Measurements from ENCODE around the gene AMN1.
"Not testable (repeated sequence)": the region's sequence is repeated elsewhere in the genome, so short reads cannot be mapped to it uniquely, and the experiment has no call there.

The AMN1 gene

GRCh38 chr12:31732926-31733548 lies 4.2 kb upstream of the AMN1 start:
- peak; percentile 3 for DNase-seq

- DNase-seq = not testable (repeated sequence)
Measured at GRCh38 chr12:31731203-31731602, 2.4 kb upstream of the AMN1 start.

- DNase-seq = no peak
Measured at GRCh38 chr12:31729705-31730104, 884 bp upstream of the AMN1 start.

DNA sequence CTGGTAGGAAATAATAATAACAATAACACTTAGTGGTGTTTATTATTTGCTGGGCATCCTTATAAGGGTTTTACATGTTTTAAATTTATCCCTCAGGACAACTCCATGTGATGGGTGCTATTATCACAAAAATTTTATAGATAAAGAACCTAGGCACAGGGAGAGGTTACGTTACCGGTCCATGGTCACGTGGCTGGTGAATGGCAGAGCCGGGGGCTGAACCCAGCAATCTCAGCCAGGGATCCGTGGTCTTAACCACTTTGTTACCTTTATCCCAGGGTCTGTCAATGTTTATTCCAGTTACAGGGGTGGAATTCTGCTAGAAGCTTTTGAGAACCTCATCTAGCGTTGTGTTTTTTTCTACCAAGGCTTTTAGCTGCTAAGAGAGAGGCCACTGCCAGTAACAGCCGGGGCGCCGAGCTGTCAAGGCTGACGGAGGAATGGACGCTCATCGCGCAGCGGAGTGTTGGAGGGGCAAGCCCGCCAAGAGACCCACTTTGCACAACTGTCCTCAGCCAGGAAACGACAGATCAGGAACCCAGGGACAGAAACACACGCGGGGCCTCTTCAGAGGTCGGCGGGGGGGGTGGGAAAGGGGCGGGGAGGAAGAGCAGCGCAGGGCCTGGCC lies 418 bp downstream of the AMN1 start:
- peak; percentile 23 for DNase-seq

DNA sequence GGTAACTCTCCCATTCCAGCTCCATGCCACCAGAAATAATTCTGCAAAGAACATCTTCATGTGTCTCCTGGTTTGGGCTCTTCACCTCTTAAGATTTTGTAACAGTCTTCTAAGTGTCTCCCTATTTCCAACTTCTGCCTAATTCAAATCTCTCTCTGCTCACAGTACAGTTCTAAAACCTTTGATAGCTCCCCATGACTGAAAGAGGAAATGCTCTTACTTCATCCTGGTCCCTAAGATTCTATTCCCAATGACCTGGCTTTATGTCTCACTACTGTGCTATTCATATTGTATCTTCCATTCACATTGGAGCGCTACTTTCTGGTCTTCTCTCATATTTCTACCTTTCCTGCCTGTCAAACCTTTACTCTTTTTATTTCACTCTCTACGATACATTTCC lies 1.6 kb downstream of the AMN1 start:
- no peak for DNase-seq

GRCh38 chr12:31726575-31726974 lies 2.2 kb downstream of the AMN1 start:
- no peak for DNase-seq

GRCh38 chr12:31724557-31724956 lies 4.3 kb downstream of the AMN1 start:
- DNase-seq = no peak

DNA sequence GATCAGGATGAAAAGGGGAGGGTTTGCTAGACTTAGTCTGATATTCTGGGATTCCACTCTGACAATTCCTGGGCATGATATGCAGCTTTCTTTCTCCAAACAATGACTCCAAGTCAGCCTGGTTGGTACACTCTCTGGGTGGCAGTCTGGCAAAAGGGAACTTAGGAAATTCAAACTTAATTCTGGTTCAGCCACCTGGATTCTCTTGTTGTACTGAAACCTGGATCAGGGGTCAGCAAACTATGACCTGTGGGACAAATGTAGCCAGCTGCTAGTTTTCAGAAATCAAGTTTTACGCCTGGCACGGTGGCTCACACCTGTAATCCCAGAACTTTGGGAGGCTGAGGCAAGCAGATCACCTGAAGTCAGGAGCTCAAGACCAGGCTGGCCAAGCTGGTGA lies 6.2 kb downstream of the AMN1 start:
- DNase-seq = no peak

GRCh38 chr12:31718542-31719198 lies 10.2 kb downstream of the AMN1 start:
- not testable (repeated sequence) for DNase-seq

DNA sequence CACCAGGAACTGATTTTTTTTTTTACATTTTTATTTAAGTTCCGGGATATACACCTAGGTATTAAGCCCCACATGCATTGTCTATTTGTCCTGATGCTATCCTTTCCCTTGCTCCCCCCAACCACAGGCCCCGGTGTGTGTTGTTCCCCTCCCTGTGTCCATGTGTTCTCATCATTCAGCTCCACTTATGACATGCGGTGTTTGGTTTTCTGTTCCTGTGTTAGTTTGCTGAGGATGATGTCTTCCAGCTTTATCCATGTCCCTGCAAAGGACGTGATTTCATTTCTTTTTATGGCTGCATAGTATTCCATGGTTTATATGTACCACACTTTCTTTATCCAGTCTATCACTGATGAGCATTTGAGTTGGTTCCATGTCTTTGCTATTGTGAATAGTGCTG lies 11.8 kb downstream of the AMN1 start:
- DNase-seq = not testable (repeated sequence)

DNA sequence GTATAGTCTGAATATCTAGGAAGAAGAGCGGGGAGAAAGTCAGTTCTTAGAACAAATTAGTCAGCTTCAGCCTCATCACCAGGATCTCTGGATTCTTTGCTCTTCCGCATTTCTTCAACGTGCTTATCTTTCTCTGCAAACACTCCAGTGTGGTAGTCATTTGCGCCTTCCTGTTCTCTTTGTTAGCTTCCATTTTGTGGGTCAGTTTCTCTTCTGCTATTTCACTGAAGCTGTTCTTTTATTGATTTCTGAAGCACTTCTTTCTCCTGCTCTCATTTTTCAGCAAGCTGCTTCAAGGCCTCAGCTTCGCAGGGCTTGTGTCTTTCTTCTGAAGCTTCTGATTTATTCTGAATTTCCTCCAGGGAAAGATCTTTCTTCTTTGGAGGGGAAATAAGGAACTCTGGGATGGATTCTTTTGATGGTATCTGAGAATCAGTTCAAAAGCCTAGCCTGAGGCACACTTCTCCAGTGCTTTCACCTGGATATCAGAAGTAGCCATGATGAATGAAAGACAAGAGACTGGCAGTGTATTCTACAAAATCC lies 13.5 kb downstream of the AMN1 start:
- DNase-seq = no peak

DNA sequence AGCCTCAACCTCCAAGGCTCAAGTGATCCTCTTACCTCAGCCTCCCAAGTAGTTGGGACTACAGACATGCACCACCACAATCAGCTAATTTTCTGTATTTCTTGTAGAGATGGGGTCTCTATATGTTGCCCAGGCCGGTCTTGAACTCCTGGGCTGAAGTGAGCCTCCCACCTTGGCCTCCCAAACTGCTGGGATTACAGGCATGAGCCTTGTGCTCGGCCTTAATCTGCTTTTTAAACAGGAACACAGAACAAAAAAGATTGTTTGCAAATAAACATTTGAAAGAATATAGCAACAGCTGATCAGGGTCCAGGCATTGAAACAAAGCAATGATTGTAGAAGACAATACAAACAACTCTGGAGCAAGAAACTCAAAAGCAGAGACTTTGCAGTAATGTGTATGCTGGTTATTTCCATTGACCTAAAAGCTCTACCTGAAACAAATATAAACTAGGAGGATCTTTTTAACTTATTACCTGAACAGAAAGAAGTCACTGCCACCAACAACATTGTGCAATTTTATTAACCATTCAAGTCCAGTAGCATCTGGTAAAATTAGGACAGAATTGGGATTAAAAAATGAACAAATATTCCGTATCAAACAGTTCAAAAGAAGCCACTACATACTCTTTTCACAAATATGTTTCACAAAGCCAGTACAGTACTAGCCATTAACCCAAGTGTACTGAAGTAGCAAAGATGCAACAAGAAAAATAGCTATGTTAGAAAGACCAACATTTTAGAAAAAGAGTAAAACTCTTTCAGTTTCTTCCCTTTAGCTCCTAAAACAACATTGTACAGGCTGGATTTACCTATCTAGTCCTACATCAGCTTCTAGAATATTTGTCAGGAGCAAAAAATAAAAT lies 14.2 kb downstream of the AMN1 start:
- no peak for DNase-seq

DNA sequence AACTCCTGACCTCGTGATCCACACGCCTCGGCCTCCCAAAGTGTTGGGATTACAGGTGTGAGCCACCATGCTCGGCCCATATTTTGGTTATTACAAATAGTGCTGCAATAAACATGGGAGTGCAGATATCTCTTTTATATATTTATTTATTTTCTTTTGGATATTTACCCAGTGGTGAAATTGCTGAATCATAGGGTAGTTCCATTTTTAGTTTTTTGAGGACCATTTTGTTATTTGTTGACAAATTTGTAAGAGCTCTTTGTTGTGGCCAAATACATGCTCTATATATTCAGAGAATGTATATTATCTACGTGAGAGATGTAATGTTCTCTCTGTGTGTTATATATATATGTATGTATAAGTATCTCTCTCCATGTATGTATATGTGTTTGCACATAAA lies 15.9 kb downstream of the AMN1 start:
- DNase-seq = no peak

DNA sequence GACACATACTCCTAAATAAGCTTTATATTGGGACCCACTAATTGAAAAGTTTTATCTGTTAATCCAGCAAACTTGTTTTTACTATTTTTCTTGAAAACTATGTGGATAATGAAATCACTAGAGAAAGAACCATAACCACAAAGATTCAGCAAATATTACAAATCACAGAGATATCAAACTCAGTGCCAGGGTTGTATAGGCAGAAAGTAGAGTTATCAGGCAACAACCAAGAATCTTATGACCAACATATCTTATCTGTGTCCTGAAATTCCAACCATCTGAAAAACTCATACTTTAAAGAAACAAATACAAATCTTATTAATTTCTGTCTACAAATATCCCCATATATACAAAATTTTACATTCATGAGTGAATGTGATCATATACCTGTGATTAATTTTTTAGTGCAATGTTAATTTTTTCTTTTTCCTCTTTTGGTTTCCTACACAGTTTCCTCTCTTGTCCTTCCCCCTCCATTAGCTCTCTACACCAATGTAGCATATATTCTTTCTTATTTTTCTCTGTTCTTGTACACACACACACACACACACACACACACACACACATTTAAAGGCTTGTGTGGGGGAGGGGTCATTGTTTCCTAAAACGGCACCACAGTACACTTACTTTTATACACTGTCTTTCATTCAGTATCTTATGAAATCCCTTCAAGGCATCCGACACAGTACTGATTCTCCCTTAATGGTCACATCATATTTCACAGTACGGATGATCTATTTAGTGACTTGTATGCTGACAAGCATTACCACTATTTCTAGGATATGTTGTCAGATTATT lies 18.6 kb downstream of the AMN1 start:
- no peak for DNase-seq

DNA sequence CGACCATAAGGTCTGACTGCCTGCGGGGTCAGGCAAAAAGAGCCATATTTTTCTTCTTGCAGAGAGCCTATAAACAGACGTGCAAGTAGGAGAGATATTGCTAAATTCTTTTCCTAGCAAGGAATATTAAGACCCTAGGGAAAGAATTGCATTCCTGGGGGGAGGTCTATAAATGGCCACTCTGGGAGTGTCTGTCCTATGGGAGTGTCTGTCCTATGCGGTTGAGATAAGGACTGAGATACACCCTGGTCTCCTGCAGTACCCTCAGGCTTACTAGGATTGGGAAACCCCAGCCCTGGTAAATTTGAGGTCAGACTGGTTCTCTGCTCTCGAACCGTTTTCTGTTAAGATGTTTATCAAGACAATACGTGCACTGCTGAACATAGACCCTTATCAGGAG lies 20.7 kb downstream of the AMN1 start:
- DNase-seq = not testable (repeated sequence)

GRCh38 chr12:31705621-31706020 lies 23.2 kb downstream of the AMN1 start:
- DNase-seq = no peak

GRCh38 chr12:31702047-31702446 lies 26.8 kb downstream of the AMN1 start:
- no peak for DNase-seq

GRCh38 chr12:31689921-31690320 lies 38.9 kb downstream of the AMN1 start:
- not testable (repeated sequence) for DNase-seq

DNA sequence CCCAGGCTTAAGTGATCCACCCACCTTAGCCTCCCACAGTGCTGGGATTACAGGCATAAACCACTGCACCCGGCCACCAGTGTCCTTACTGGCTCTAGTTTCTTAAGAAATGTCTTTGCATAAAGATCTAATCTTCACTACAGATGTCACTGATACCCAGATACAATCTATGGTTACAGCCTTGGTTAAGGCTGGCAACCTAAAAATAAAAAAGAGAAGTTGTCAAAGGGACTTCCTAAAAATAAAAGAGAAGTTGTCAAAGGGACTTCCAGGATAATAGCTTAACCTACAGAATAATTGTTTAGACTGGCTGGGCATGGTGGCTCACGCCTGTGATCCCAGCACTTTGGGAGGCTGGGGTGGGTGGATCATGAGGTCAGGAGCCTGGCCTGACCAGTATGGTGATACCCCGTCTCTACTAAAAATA lies 41.7 kb downstream of the AMN1 start:
- DNase-seq = no peak

GRCh38 chr12:31685801-31686200 lies 43.0 kb downstream of the AMN1 start:
- DNase-seq = no peak

- DNase-seq = peak; percentile 69
Measured at GRCh38 chr12:31682136-31682962, 46.5 kb downstream of the AMN1 start.

Data from NCI-H2171 (cell line).